HCT116 (cell line): Measurements from ENCODE around the gene SLAIN2. TPM values are rescaled to one million over a fixed set of nuclear protein-coding genes. Genes with fewer than 3 reads are reported as not detected.

Experiments
- ATAC-seq: fragments of 200-7000 bp; cut with Tn5 transposase; 2 replicates; pipeline ENCODE4 v1.9.1; 2020; ENCODE audit warnings: mild to moderate bottlenecking, moderate library complexity
- BruUV-seq: library from RNA; stranded (reverse); fragments of 400-500 nt; replicated peaks from 2 replicates; lab custom pipeline; 2021; lab: Mats Ljungman, UMichigan
- CTCF ChIA-PET: fragments of 300-600 bp; sonication (Branson Sonifier 250); formaldehyde crosslinking; loops from one replicate; lab custom pipeline; 2021; ENCODE audit warnings: antibody characterized with exemption; lab: Charles Lee
- POLR2A ChIA-PET: fragments of 300-600, 350-600 bp; sonication (Branson Sonifier 250); formaldehyde crosslinking; loops from one replicate; lab custom pipeline; 2021; ENCODE audit warnings: antibody characterized with exemption; lab: Charles Lee
- RAD21 ChIA-PET, 2 experiments: fragments of 300-600 bp; sonication (Branson Sonifier 250); formaldehyde crosslinking; loops; one replicate each; lab custom pipeline; 2023; ENCODE audit warnings: low total read pairs in 2 of 2; ENCODE audit not compliant: uncharacterized antibody in 2 of 2, unreplicated experiment in 2 of 2, low non-redundant PET in 1 of 2; lab: Charles Lee
- DNase-seq: peaks from one replicate; pipeline ENCODE4 v3.0.0-alpha.2; 2010; ENCODE audit warnings: low read depth, low spot score
- H2AFZ ChIP-seq: fragments of 200-600 bp; shearing (Covaris generic), sonication (generic); 2 replicates; pipeline ENCODE4 v1.6.1; 2017; ENCODE audit warnings: low read depth, mixed run types, mixed read lengths, antibody characterized with exemption, low read length; ENCODE audit not compliant: poor library complexity, severe bottlenecking
- H3K27ac ChIP-seq: 2 replicates; pipeline ENCODE4 v1.5.1; 2012; ENCODE audit warnings: low read depth, low read length
- H3K27me3 ChIP-seq: fragments of 200-600 bp; sonication (generic); 2 replicates; pipeline ENCODE4 v1.6.1; 2016; ENCODE audit warnings: mixed run types, low read length, mixed read lengths; ENCODE audit not compliant: insufficient read depth
- H3K36me3 ChIP-seq, 2 experiments: fragments of 200-500 bp in 1 of 2; fragments of 200-600 bp in 1 of 2; sonication (Bioruptor generic) in 1 of 2; sonication (generic) in 1 of 2; 2 replicates each; pipeline versions ENCODE4 v1.5.1 to v1.6.1; 2014 to 2016; ENCODE audit warnings: low read length in 2 of 2, inconsistent platforms in 1 of 2, mixed read lengths in 1 of 2, mixed run types in 1 of 2; ENCODE audit not compliant: insufficient read depth in 2 of 2, control insufficient read depth in 1 of 2
- H3K4me1 ChIP-seq, 2 experiments: fragments of 200-600 bp in 1 of 2; sonication (generic) in 1 of 2; 2 replicates each; pipeline versions ENCODE4 v1.5.1 to v1.6.1; 2012 to 2017; ENCODE audit warnings: low read length in 2 of 2, inconsistent platforms in 1 of 2, mild to moderate bottlenecking in 1 of 2, mixed read lengths in 1 of 2, mixed run types in 1 of 2, moderate library complexity in 1 of 2; ENCODE audit not compliant: insufficient read depth in 2 of 2, control insufficient read depth in 1 of 2
- H3K4me2 ChIP-seq: fragments of 200-600 bp; sonication (generic); 2 replicates; pipeline ENCODE4 v1.6.1; 2017; ENCODE audit warnings: mixed run types, low read length, mixed read lengths
- H3K4me3 ChIP-seq, 2 experiments: fragments of 200-600 bp in 1 of 2; sonication (generic) in 1 of 2; replicated peaks in 1 of 2; 2 replicates each; pipeline ENCODE4 v1.5.1; 2011 to 2016; ENCODE audit warnings: low read length in 2 of 2, control low read depth in 1 of 2, low read depth in 1 of 2, mild to moderate bottlenecking in 1 of 2, mixed read lengths in 1 of 2, mixed run types in 1 of 2
- H3K79me2 ChIP-seq: fragments of 200-600 bp; sonication (generic); 2 replicates; pipeline ENCODE4 v1.6.1; 2017; ENCODE audit warnings: mild to moderate bottlenecking, mixed run types, low read length, moderate library complexity, mixed read lengths; ENCODE audit not compliant: insufficient read depth
- H3K9ac ChIP-seq: fragments of 200-600 bp; sonication (generic); 2 replicates; pipeline ENCODE4 v1.6.1; 2016; ENCODE audit warnings: low read length, mixed read lengths
- H3K9me2 ChIP-seq: fragments of 200-600 bp; sonication (generic), shearing (Covaris generic); 2 replicates; pipeline ENCODE4 v1.6.1; 2017; ENCODE audit warnings: mixed run types, mild to moderate bottlenecking, moderate library complexity; ENCODE audit not compliant: insufficient read depth
- H3K9me3 ChIP-seq, 2 experiments: fragments of 200-500 bp in 1 of 2; fragments of 200-600 bp in 1 of 2; sonication (Bioruptor generic) in 1 of 2; sonication (generic) in 1 of 2; 2 replicates each; pipeline ENCODE4 v1.6.1; 2014 to 2017; ENCODE audit warnings: low read length in 2 of 2, mixed read lengths in 2 of 2, inconsistent platforms in 1 of 2, low read depth in 1 of 2, mild to moderate bottlenecking in 1 of 2, mixed run types in 1 of 2, moderate library complexity in 1 of 2; ENCODE audit not compliant: control insufficient read depth in 1 of 2, insufficient read depth in 1 of 2
- H4K20me1 ChIP-seq: fragments of 200-600 bp; sonication (generic), shearing (Covaris generic); 2 replicates; pipeline ENCODE4 v1.6.1; 2017; ENCODE audit warnings: mixed run types, mild to moderate bottlenecking, moderate library complexity; ENCODE audit not compliant: insufficient read depth
- ATF3 ChIP-seq: IDR thresholded peaks from 2 replicates; pipeline ENCODE4 v1.6.1; 2012
- CBX3 ChIP-seq: IDR thresholded peaks from 2 replicates; pipeline ENCODE4 v1.6.1; 2012; ENCODE audit warnings: low read depth
- CEBPB ChIP-seq: IDR thresholded peaks from 2 replicates; pipeline ENCODE4 v1.6.1; 2012; ENCODE audit warnings: low read depth
- CTCF ChIP-seq, 3 experiments: fragments of 200-600 bp in 1 of 3; sonication (generic) in 1 of 3; IDR thresholded peaks in 2 of 3; conservative IDR thresholded peaks in 1 of 3; 2 replicates each; pipeline ENCODE4 v1.5.1; 2012 to 2017; ENCODE audit warnings: low read depth in 2 of 3, low read length in 2 of 3, antibody characterized with exemption in 1 of 3, borderline replicate concordance in 1 of 3, control low read depth in 1 of 3, mild to moderate bottlenecking in 1 of 3, mixed read lengths in 1 of 3, mixed run types in 1 of 3, moderate library complexity in 1 of 3; ENCODE audit not compliant: insufficient read depth in 1 of 3
- EGR1 ChIP-seq: IDR thresholded peaks from 2 replicates; pipeline ENCODE4 v1.6.1; 2012; ENCODE audit warnings: low read depth
- ELF1 ChIP-seq: IDR thresholded peaks from 2 replicates; pipeline ENCODE4 v1.6.1; 2012; ENCODE audit warnings: low read depth, borderline replicate concordance
- EZH2 ChIP-seq: fragments of 200-600 bp; sonication (generic); IDR thresholded peaks from 2 replicates; pipeline ENCODE4 v1.6.1; 2017; ENCODE audit warnings: antibody characterized with exemption, mixed run types
- EZH2phosphoT487 ChIP-seq: fragments of 200-600 bp; IDR thresholded peaks from 2 replicates; pipeline ENCODE4 v1.6.1; 2018; ENCODE audit warnings: antibody characterized with exemption, borderline replicate concordance
- FOSL1 ChIP-seq: IDR thresholded peaks from 2 replicates; pipeline ENCODE4 v1.6.1; 2012; ENCODE audit warnings: low read depth
- JUND ChIP-seq: IDR thresholded peaks from 2 replicates; pipeline ENCODE4 v1.6.1; 2012
- MAX ChIP-seq: IDR thresholded peaks from 2 replicates; pipeline ENCODE4 v1.6.1; 2012
- POLR2A ChIP-seq: IDR thresholded peaks from 2 replicates; pipeline ENCODE4 v1.7.0; 2011; ENCODE audit warnings: borderline replicate concordance; ENCODE audit not compliant: insufficient read depth, insufficient read length; ENCODE audit errors: extremely low read depth
- REST ChIP-seq: IDR thresholded peaks from 2 replicates; pipeline ENCODE4 v1.6.1; 2012; ENCODE audit warnings: low read depth
- SIN3A ChIP-seq: IDR thresholded peaks from 2 replicates; pipeline ENCODE4 v1.6.1; 2012; ENCODE audit warnings: low read depth
- SP1 ChIP-seq: IDR thresholded peaks from 2 replicates; pipeline ENCODE4 v1.6.1; 2012; ENCODE audit warnings: low read depth
- SRF ChIP-seq: IDR thresholded peaks from 2 replicates; pipeline ENCODE4 v1.6.1; 2012; ENCODE audit warnings: low read depth
- TCF7L2 ChIP-seq: IDR thresholded peaks from 2 replicates; pipeline ENCODE4 v1.7.0; 2011; ENCODE audit warnings: borderline replicate concordance, inconsistent platforms; ENCODE audit not compliant: insufficient read depth, insufficient read length; ENCODE audit errors: extremely low read depth
- YY1 ChIP-seq: IDR thresholded peaks from 2 replicates; pipeline ENCODE4 v1.6.1; 2011; ENCODE audit warnings: low read length, low read depth, moderate library complexity, mild to moderate bottlenecking; ENCODE audit not compliant: insufficient replicate concordance; ENCODE audit errors: extremely low read depth
- intact Hi-C: fragments of 100-400 bp; cut with micrococcal nuclease; formaldehyde crosslinking; loops from 2 replicates; pipeline ENCODE4 v1.10.0; 2022
- total RNA-seq: library from RNA; stranded (reverse); gene quantifications from one replicate; pipeline ENCODE4 v1.2.1, GENCODE V29; 2021; ENCODE audit not compliant: unreplicated experiment

The SLAIN2 gene
- total RNA-seq, 1 experiment from 2014 or later: 50.3 TPM

- no peaks in the 10 kb centered on the region for H3K9me2 ChIP-seq
- ChIA-PET POLR2A (no interaction called here), RAD21 (no interaction called here), CTCF (no interaction called here)
- no TSS peak for BruUV-seq
- H3K4me2 ChIP-seq: no peak overlapping the region
- no peak overlapping the region for H3K9ac ChIP-seq
- TF ChIP-seq YY1 (no peak), TCF7L2 (no peak), REST (no peak), JUND (no peak), MAX (no peak), SP1 (no peak), CEBPB (no peak), ATF3 (no peak), SIN3A (no peak), FOSL1 (no peak), CTCF (IDR thresholded peaks at IDR 0.05 in 2 of 3, conservative IDR thresholded peaks at IDR 0.05 in 1 of 3; ENCODE audit: borderline replicate concordance in 1 of 3, insufficient read depth in 1 of 3, low read depth in 2 of 3, low read length in 2 of 3) (no peak), EGR1 (no peak), SRF (no peak), EZH2 (no peak), ELF1 (no peak), EZH2phosphoT487 (no peak), CBX3 (no peak), POLR2A (no peak)
- DNase-seq (no peak), ATAC-seq (no peak)
- no peaks in the 10 kb centered on the region for H3K9me3 ChIP-seq
- no peak overlapping the region for H2AFZ ChIP-seq
- intact Hi-C loops: no loop called here
- H3K79me2 ChIP-seq: no peaks in the 10 kb centered on the region
- peaks cover 6 to 19% of the 10 kb centered on the region in 2 experiments; a peak in 3 of 4 replicates for H3K4me1 ChIP-seq
- H3K4me3 ChIP-seq: no peak overlapping the region
- H3K36me3 ChIP-seq: no peaks in the 10 kb centered on the region
- no peak overlapping the region for H3K27ac ChIP-seq
- H3K27me3 ChIP-seq: no peaks in the 10 kb centered on the region
- no peaks in the 10 kb centered on the region for H4K20me1 ChIP-seq
Observed at GRCh38 chr4:48336146-48336870, 5.0 kb upstream of the SLAIN2 start.
